Mesenchymal stem cell (in vitro differentiated cells and primary cell): Measurements from ENCODE around the gene COL15A1.

ENCODE experiments used
- DNase-seq: peaks from one replicate; pipeline ENCODE4 v3.0.0-alpha.2; 2013
- H2AFZ ChIP-seq: one replicate; pipeline ENCODE4 v1.6.1; 2013; ENCODE audit warnings: low read depth, mild to moderate bottlenecking, control low read depth, inconsistent platforms, low read length, moderate library complexity
- H2AK5ac ChIP-seq: 2 replicates; pipeline ENCODE4 v1.6.1; 2013; ENCODE audit warnings: low read length, moderate library complexity, mild to moderate bottlenecking, inconsistent platforms; ENCODE audit not compliant: severe bottlenecking
- H2BK120ac ChIP-seq: one replicate; pipeline ENCODE4 v1.6.1; 2013; ENCODE audit warnings: low read depth, mild to moderate bottlenecking, inconsistent platforms, low read length, moderate library complexity
- H2BK12ac ChIP-seq, 2 experiments: one replicate each; pipeline ENCODE4 v1.6.1; 2013; ENCODE audit warnings: inconsistent platforms in 2 of 2, low read length in 2 of 2, mild to moderate bottlenecking in 2 of 2, moderate library complexity in 2 of 2, control low read depth in 1 of 2
- H2BK15ac ChIP-seq: one replicate; pipeline ENCODE4 v1.6.1; 2013; ENCODE audit warnings: mild to moderate bottlenecking, low read depth, inconsistent platforms; ENCODE audit not compliant: poor library complexity, severe bottlenecking
- H2BK5ac ChIP-seq: 2 replicates; pipeline ENCODE4 v1.6.1; 2013; ENCODE audit warnings: low read depth, mild to moderate bottlenecking, low read length, control low read depth, inconsistent platforms; ENCODE audit not compliant: poor library complexity, severe bottlenecking
- H3K14ac ChIP-seq, 2 experiments: one replicate each; pipeline ENCODE4 v1.6.1; 2013; ENCODE audit warnings: inconsistent platforms in 2 of 2, low read length in 2 of 2, control low read depth in 1 of 2, mild to moderate bottlenecking in 1 of 2, moderate library complexity in 1 of 2
- H3K18ac ChIP-seq, 2 experiments: one replicate each; pipeline ENCODE4 v1.6.1; 2013; ENCODE audit warnings: inconsistent platforms in 2 of 2, low read length in 2 of 2, control low read depth in 1 of 2, low read depth in 1 of 2, mild to moderate bottlenecking in 1 of 2
- H3K23ac ChIP-seq, 2 experiments: one replicate each; pipeline ENCODE4 v1.6.1; 2013; ENCODE audit warnings: inconsistent platforms in 2 of 2, low read length in 2 of 2, mild to moderate bottlenecking in 2 of 2, moderate library complexity in 2 of 2, control low read depth in 1 of 2
- H3K27ac ChIP-seq: 2 replicates; pipeline ENCODE4 v1.5.1; 2013; ENCODE audit warnings: mild to moderate bottlenecking, moderate library complexity, low read length, control low read depth, inconsistent platforms; ENCODE audit not compliant: poor library complexity, severe bottlenecking
- H3K27me3 ChIP-seq, 2 experiments: 2 replicates each; pipeline versions ENCODE4 v1.6.1 to v1.7.0; 2013; ENCODE audit warnings: low read length in 2 of 2, mild to moderate bottlenecking in 2 of 2, moderate library complexity in 2 of 2, control low read depth in 1 of 2, inconsistent platforms in 1 of 2; ENCODE audit not compliant: control insufficient read depth in 1 of 2, insufficient read depth in 1 of 2
- H3K36me3 ChIP-seq, 2 experiments: 2 replicates each; pipeline versions ENCODE4 v1.6.1 to v1.7.0; 2013; ENCODE audit warnings: low read length in 2 of 2, control low read depth in 1 of 2, inconsistent platforms in 1 of 2, low read depth in 1 of 2, mild to moderate bottlenecking in 1 of 2; ENCODE audit not compliant: insufficient read depth in 2 of 2, control insufficient read depth in 1 of 2
- H3K4ac ChIP-seq, 2 experiments: one replicate each; pipeline ENCODE4 v1.6.1; 2013; ENCODE audit warnings: inconsistent platforms in 2 of 2, low read length in 2 of 2, mild to moderate bottlenecking in 2 of 2, moderate library complexity in 2 of 2, control low read depth in 1 of 2, low read depth in 1 of 2
- H3K4me1 ChIP-seq: 2 replicates; pipeline ENCODE4 v1.6.1; 2013; ENCODE audit warnings: low read depth, low read length, control low read depth; ENCODE audit not compliant: control insufficient read depth, insufficient read depth
- H3K4me2 ChIP-seq: 2 replicates; pipeline ENCODE4 v1.6.1; 2013; ENCODE audit warnings: low read length, mild to moderate bottlenecking, inconsistent platforms; ENCODE audit not compliant: poor library complexity, severe bottlenecking
- H3K4me3 ChIP-seq, 2 experiments: 2 replicates each; pipeline versions ENCODE4 v1.5.1 to v1.7.0; 2013; ENCODE audit warnings: low read length in 2 of 2, mild to moderate bottlenecking in 2 of 2, control low read depth in 1 of 2, low read depth in 1 of 2; ENCODE audit not compliant: insufficient read depth in 1 of 2
- H3K79me1 ChIP-seq: replicated peaks from 2 replicates; pipeline ENCODE4 v1.6.1; 2013; ENCODE audit warnings: mild to moderate bottlenecking, control low read depth, low read length, inconsistent platforms; ENCODE audit not compliant: poor library complexity, severe bottlenecking
- H3K9ac ChIP-seq: 2 replicates; pipeline ENCODE4 v1.7.0; 2013; ENCODE audit warnings: mild to moderate bottlenecking, low read length, moderate library complexity
- H3K9me3 ChIP-seq: 2 replicates; pipeline ENCODE4 v1.7.0; 2013; ENCODE audit warnings: mild to moderate bottlenecking, low read length; ENCODE audit not compliant: control insufficient read depth
- H4K8ac ChIP-seq: one replicate; pipeline ENCODE4 v1.6.1; 2013; ENCODE audit warnings: inconsistent platforms, mild to moderate bottlenecking, low read length, moderate library complexity
- H4K91ac ChIP-seq: one replicate; pipeline ENCODE4 v1.6.1; 2013; ENCODE audit warnings: mild to moderate bottlenecking, low read length, inconsistent platforms
- WGBS: methylation state at CpG from one replicate; pipeline ENCODE4 v1.1.7; 2013; ENCODE audit warnings: mixed read lengths; 5-methylcytosine and 5-hydroxymethylcytosine counted together

The COL15A1 gene

DNA sequence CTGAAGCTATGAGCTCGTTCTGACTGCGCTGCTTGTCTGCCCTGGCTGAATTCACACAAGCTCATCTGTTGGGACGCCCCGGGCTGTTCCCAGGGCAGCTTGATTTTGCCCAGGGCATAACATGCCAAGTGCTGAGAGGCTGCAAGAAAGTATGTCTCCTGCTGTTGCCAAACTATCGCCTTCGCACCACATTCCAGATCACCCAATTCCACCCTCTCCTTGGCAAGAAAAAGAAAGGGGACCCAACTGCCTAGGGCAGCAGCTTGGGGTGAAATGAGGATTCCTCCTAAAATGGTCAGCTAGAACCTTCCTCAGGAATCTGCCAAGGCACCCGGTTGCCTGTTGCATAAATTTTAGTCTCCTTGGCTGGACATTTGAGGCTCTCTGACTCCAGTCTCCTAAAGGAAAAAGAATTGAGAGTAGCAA is 21.2 kb downstream of the COL15A1 start:
- Histone ChIP-seq H3K18ac (no peak overlapping the region), H2AK5ac (no peak overlapping the region), H2BK120ac (no peak overlapping the region), H2BK5ac (no peak overlapping the region), H3K4me2 (no peak overlapping the region), H3K79me1 (no peaks in the 10 kb centered on the region), H3K9ac (no peak overlapping the region), H3K23ac (no peak overlapping the region), H3K36me3 (no peaks in the 10 kb centered on the region), H4K8ac (no peak overlapping the region), H3K27me3 (peaks cover 0 to 41% of the 10 kb centered on the region in 2 experiments), H3K4me3 (no peak overlapping the region), H3K27ac (no peak overlapping the region), H3K4me1 (no peaks in the 10 kb centered on the region), H3K4ac (no peak overlapping the region), H3K9me3 (no peaks in the 10 kb centered on the region), H4K91ac (no peak overlapping the region), H2BK12ac (no peak overlapping the region), H2BK15ac (no peak overlapping the region), H2AFZ (no peak overlapping the region), H3K14ac (no peak overlapping the region)
- DNase-seq: no peak
- WGBS: 89% methylated on average over 7 of the region's 7 CpGs

DNA sequence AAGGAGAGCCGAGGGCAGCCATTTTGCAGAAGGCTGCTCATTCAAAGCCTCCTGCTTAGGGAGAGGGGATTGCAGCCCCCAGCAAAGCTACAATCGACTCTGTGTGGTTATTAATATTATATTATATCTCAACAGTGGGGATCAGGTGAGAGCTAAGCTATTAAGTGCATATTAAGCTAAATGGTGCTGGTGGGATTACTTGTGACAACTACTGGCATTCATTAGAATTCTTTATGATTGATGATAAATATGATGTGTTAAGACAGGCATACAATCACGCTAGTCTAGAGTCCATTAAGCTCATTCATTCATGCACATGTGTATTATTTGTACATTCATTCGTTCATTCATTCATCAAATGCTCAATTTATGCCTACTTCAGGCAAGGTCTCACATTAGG is 23.0 kb downstream of the COL15A1 start:
- no peak overlapping the region for H2AK5ac ChIP-seq
- H2BK120ac ChIP-seq: no peak overlapping the region
- H3K27me3 ChIP-seq: peaks cover 0 to 41% of the 10 kb centered on the region in 2 experiments
- no peak for DNase-seq
- 97% methylated on average over 3 of the region's 4 CpGs for WGBS
- H3K4ac ChIP-seq: no peak overlapping the region
- H3K23ac ChIP-seq: no peak overlapping the region
- H4K8ac ChIP-seq: no peak overlapping the region
- no peak overlapping the region for H3K9ac ChIP-seq
- no peak overlapping the region for H3K4me3 ChIP-seq
- no peaks in the 10 kb centered on the region for H3K9me3 ChIP-seq
- no peak overlapping the region for H3K4me2 ChIP-seq
- H3K36me3 ChIP-seq: no peaks in the 10 kb centered on the region
- no peak overlapping the region for H3K27ac ChIP-seq
- no peak overlapping the region for H3K14ac ChIP-seq
- no peak overlapping the region for H2BK15ac ChIP-seq
- H2BK5ac ChIP-seq: no peak overlapping the region
- no peak overlapping the region for H3K18ac ChIP-seq
- no peak overlapping the region for H4K91ac ChIP-seq
- no peak overlapping the region for H2AFZ ChIP-seq
- H3K79me1 ChIP-seq: no peaks in the 10 kb centered on the region
- H2BK12ac ChIP-seq: no peak overlapping the region
- H3K4me1 ChIP-seq: peaks cover 8% of the 10 kb centered on the region

DNA sequence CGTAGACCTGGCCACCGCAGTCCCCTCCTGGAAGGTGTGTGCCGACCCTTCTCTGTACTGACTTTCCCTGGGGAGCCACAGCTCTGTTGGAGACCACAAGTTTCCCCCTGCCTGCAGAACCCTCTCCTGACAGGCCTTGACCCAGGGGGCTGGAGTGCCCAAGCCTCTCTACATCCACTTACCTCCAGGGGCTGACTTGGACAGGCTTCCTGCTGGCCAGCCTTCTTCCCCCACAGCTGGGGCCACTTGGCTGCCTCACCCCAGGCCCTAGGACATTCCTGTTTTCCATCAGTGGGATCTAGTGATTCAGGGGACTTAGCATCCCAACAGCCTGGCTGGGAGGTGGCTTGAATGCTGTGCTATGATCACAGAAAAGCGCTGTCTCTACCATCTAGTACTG is 23.6 kb downstream of the COL15A1 start:
- Histone ChIP-seq H2BK15ac (no peak overlapping the region), H3K4me2 (no peak overlapping the region), H3K14ac (no peak overlapping the region), H3K23ac (no peak overlapping the region), H3K18ac (no peak overlapping the region), H2AK5ac (no peak overlapping the region), H3K27ac (no peak overlapping the region), H3K4ac (no peak overlapping the region), H2AFZ (no peak overlapping the region), H2BK12ac (no peak overlapping the region), H3K36me3 (no peaks in the 10 kb centered on the region), H2BK5ac (no peak overlapping the region), H4K91ac (peak overlapping the region; percentile 56), H2BK120ac (no peak overlapping the region), H3K4me3 (no peak overlapping the region), H3K79me1 (no peaks in the 10 kb centered on the region), H3K4me1 (peaks cover 13% of the 10 kb centered on the region), H3K27me3 (peaks cover 0 to 46% of the 10 kb centered on the region in 2 experiments), H4K8ac (no peak overlapping the region), H3K9me3 (no peaks in the 10 kb centered on the region), H3K9ac (no peak overlapping the region)
- no peak for DNase-seq
- 94% methylated on average over 4 of the region's 4 CpGs for WGBS

DNA sequence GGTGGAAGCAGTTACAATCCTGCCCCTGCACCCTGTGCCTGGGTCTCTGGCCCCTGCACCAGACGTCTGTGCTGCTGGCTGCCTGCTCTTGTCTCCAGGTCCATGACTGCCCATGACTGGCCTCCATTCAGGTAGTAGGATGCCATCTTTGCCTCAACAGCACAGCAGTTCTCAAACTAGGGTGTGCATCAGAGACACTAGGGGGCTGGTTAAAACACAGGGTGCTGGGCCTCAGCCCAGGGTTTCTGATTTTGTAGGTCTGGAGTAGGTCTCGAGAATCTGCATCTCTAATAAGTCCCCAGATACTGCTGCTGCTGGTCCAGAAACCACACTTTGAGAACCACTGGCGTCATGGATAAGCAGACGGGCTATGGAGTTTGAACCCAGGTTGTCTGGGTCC is 24.0 kb downstream of the COL15A1 start:
- Histone ChIP-seq H2BK15ac (no peak overlapping the region), H3K9ac (no peak overlapping the region), H3K4me2 (no peak overlapping the region), H2BK120ac (no peak overlapping the region), H2BK12ac (no peak overlapping the region), H2AFZ (no peak overlapping the region), H3K4ac (no peak overlapping the region), H4K91ac (peak overlapping the region; percentile 56), H3K14ac (no peak overlapping the region), H4K8ac (no peak overlapping the region), H3K18ac (no peak overlapping the region), H2BK5ac (no peak overlapping the region), H3K27me3 (peaks cover 0 to 50% of the 10 kb centered on the region in 2 experiments), H3K4me3 (no peak overlapping the region), H2AK5ac (no peak overlapping the region), H3K4me1 (peaks cover 15% of the 10 kb centered on the region), H3K23ac (no peak overlapping the region), H3K79me1 (no peaks in the 10 kb centered on the region), H3K27ac (no peak overlapping the region), H3K9me3 (no peaks in the 10 kb centered on the region), H3K36me3 (no peaks in the 10 kb centered on the region)
- no peak for DNase-seq
- 88% methylated on average over 4 of the region's 4 CpGs for WGBS
